NCI-H2081 treated with DMSO at 0.1 percent for 48 hours (cell line): ENCODE results near the gene KIF23.

Source experiments
- DNase-seq: peaks from one replicate; lab custom pipeline; 2025; lab: John Stamatoyannopoulos, UW

KIF23 gene

DNA sequence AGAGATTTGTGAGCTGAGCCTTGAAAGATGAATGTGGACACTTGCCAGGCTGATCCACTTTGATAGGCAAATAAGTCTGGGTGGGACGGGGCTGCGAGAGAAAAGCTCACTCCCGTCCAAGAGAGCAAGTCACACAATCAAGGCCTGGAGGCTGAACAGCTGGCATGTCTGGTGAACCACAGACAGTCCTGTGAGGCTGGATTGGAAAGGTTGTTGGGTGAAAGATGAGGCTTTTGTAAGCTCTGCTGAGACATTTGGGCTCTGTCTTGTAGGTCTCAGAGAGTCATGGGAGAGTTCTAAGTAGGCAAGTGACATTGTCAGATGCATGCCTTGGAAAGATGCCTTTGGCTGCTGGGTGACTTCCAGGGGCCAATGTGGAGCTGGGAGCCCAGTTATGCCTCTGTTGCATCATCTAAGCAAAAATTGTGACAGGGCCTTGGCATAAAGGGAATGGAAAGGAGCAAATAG is 76.9 kb downstream of the KIF23 start:
- no peak for DNase-seq

DNA sequence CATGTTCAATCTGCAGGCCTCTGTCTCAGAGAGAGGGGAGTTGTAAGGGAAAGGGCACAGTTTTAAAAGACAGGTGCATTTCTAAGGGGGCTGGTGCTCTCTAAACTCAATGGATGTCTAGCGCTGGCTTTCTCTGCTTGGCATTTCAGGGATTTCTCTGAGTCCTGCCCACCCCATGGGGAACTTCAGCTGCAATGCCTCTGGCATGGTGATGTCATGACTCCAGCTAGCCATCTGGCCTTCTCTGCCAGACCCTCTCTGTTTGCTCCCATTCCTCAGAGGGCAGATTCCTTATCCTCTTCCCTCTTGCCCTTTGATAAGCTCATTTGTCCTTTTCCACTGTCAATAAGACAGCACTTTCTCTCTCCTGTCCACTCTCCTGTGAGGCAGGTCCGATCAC is 79.3 kb downstream of the KIF23 start:
- no peak for DNase-seq

DNA sequence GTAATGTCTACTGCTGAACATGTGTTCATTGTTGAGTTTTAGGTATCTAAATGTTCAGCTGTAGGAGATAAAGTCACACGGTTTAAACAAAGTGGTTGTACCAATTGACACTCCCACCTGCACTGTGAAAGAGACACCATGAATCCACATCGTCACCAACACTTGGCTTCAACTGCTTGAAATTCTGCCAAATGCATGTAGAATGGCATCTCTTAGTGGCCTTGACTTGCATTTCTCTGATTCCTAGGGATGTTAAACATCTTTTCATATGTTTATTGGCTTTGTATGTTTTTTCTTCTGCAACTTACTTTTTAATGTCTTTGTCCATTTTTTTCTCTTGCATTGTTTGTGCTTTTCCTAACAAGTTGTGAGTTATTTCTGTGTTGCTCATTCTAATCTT is 81.9 kb downstream of the KIF23 start:
- no peak for DNase-seq

DNA sequence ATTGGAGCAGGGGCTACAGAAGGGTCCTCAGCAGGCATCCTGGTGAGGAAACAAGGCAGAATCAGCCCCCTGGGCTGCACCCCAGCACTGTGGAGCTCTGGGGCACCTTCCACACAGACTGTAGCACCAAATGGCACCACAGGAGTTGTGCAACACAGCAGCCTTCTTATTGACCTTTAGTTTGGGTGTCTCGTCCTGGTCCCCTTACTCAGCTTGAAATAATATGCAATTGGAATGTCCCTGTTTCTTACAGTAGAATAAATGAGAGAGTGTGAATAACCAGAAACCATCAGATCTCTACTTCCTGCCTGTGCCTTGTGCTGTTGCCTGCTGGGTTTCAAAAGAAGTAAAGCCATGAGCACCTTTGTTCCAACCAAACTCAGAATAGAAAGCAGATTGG is 82.9 kb downstream of the KIF23 start:
- no peak for DNase-seq

DNA sequence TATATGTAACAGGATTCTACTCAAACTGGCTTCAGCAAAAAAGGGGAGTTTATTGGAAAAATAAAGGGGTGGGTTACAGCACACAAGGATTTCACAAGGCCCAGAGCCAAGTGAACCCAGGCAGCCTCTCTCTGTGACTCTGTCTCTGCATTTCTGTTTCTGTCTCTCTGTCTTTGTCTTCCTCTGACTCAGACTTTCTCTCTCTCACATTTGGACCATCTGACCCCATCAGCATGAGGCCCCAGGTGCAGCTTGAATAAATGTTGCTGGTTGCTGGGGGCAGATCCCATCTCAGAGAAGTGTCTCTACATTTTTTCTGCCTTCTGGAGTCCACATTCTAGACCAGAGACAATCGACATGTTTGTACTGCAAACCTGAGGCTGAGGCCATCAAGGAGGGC is 83.5 kb downstream of the KIF23 start:
- DNase-seq = no peak
